ENCODE data around the gene C16orf90.

- TF ChIP-seq SP2 (tag by site-specific recombination; IDR thresholded peaks at IDR 0.05) (no peak), REST (tag by site-specific recombination; IDR thresholded peaks at IDR 0.05) (no peak), GLIS2 (tag by site-specific recombination; IDR thresholded peaks at IDR 0.05) (no peak), CTCF (tag by site-specific recombination; IDR thresholded peaks at IDR 0.05) (no peak), ZBTB7A (tag by site-specific recombination; IDR thresholded peaks at IDR 0.05; ENCODE audit: low read depth) (no peak), ZNF704 (tag by site-specific recombination; IDR thresholded peaks at IDR 0.05) (no peak)
Observed at GRCh38 chr16:3474136-3474779, 21.0 kb downstream of the C16orf90 start.

All from HEK293 (cell line).